Measurements from ENCODE around the gene ABLIM1. TPM values are rescaled to one million over a fixed set of nuclear protein-coding genes. Genes with fewer than 3 reads are reported as not detected.

The ABLIM1 gene
- total RNA-seq, 4 donors from 2014 or later, result 193 to 248 (median 208) TPM

GRCh38 chr10:114389426-114389825 is 268.6 kb downstream of the ABLIM1 start:
- TF ChIP-seq CTCF (IDR thresholded peaks at IDR 0.05; ENCODE audit: low read depth), result no peak

- no peak for TF ChIP-seq CTCF (IDR thresholded peaks at IDR 0.05; ENCODE audit: low read depth)
Measured at GRCh38 chr10:114388275-114388674, 269.8 kb downstream of the ABLIM1 start.

- no peak for TF ChIP-seq CTCF (IDR thresholded peaks at IDR 0.05; ENCODE audit: low read depth)
Measured at GRCh38 chr10:114387784-114388183, 270.3 kb downstream of the ABLIM1 start.

GRCh38 chr10:114386452-114386851 is 271.6 kb downstream of the ABLIM1 start:
- no peak for TF ChIP-seq CTCF (IDR thresholded peaks at IDR 0.05; ENCODE audit: low read depth)

- TF ChIP-seq CTCF (IDR thresholded peaks at IDR 0.05; ENCODE audit: low read depth), result no peak
Measured at GRCh38 chr10:114385557-114385956, 272.5 kb downstream of the ABLIM1 start.

- no peak for TF ChIP-seq CTCF (IDR thresholded peaks at IDR 0.05; ENCODE audit: low read depth)
Measured at GRCh38 chr10:114384601-114385000, 273.5 kb downstream of the ABLIM1 start.

GRCh38 chr10:114384181-114384580 is 273.9 kb downstream of the ABLIM1 start:
- no peak for TF ChIP-seq CTCF (IDR thresholded peaks at IDR 0.05; ENCODE audit: low read depth)

Small RNAs within 50 kb of the gene (small RNA-seq; reads per million reads assigned to genes)
- gene RN7SL384P, result not detected

Other genes starting within 250 kb of the ABLIM1 start
- gene FHIP2A, start 163.5 kb upstream of the ABLIM1 start, total RNA-seq, result 10 to 100 TPM; 30.8 to 54.9 (median 41.0) TPM

Measured in subcutaneous adipose tissue (tissue), 4 donors.